Spleen (tissue), 11 donors: Measurements from ENCODE around the gene MYLK. TPM values are rescaled to one million over a fixed set of nuclear protein-coding genes. Genes with fewer than 3 reads are reported as not detected.

Experiments
- DNase-seq: peaks from one replicate; pipeline ENCODE4 v3.0.0-alpha.2; 2020
- H3K27ac ChIP-seq, 8 donors: fragments of 200-600 bp; sonication (generic) in 7 of 8; 1 replicate in 4 of 8; 2 replicates in 4 of 8; pipeline versions ENCODE4 v1.5.0 to v1.8.0; 2016 to 2021; ENCODE audit warnings: inconsistent platforms in 4 of 8, mild to moderate bottlenecking in 4 of 8, moderate library complexity in 1 of 8
- H3K27me3 ChIP-seq, 7 donors: fragments of 200-600 bp; sonication (generic) in 6 of 7; replicated peaks in 1 of 7; 1 replicate in 4 of 7; 2 replicates in 3 of 7; pipeline versions ENCODE4 v1.5.0 to v1.8.0; 2016 to 2021; ENCODE audit warnings: inconsistent platforms in 3 of 7, mild to moderate bottlenecking in 1 of 7
- H3K36me3 ChIP-seq, 6 donors: fragments of 200-600 bp; sonication (generic) in 5 of 6; 1 replicate in 4 of 6; 2 replicates in 2 of 6; pipeline versions ENCODE4 v1.5.0 to v1.8.0; 2016 to 2021; ENCODE audit warnings: inconsistent platforms in 2 of 6
- H3K4me1 ChIP-seq, 6 donors: fragments of 200-600 bp; sonication (generic) in 5 of 6; 1 replicate in 3 of 6; 2 replicates in 3 of 6; pipeline versions ENCODE4 v1.5.0 to v1.8.0; 2016 to 2021; ENCODE audit warnings: inconsistent platforms in 3 of 6
- H3K4me3 ChIP-seq, 8 donors: fragments of 200-600 bp; sonication (generic) in 7 of 8; 1 replicate in 4 of 8; 2 replicates in 4 of 8; pipeline versions ENCODE4 v1.5.0 to v1.8.0; 2016 to 2021; ENCODE audit warnings: inconsistent platforms in 4 of 8, mild to moderate bottlenecking in 4 of 8, moderate library complexity in 2 of 8
- H3K9me3 ChIP-seq, 8 donors: fragments of 200-600 bp; sonication (generic) in 7 of 8; 1 replicate in 4 of 8; 2 replicates in 4 of 8; pipeline versions ENCODE4 v1.5.0 to v1.8.0; 2016 to 2021; ENCODE audit warnings: inconsistent platforms in 4 of 8
- CTCF ChIP-seq, 11 experiments: fragments of 200-600 bp in 7 of 11; fragments of 450-650 bp in 4 of 11; sonication (generic) in 4 of 11; IDR thresholded peaks in 8 of 11; conservative IDR thresholded peaks in 3 of 11; 1 replicate in 7 of 11; 2 replicates in 4 of 11; pipeline versions ENCODE4 v1.4.0 to v1.8.0; 2016 to 2021; ENCODE audit warnings: antibody characterized with exemption in 11 of 11, inconsistent platforms in 4 of 11, mild to moderate bottlenecking in 1 of 11
- POLR2A ChIP-seq, 3 donors: fragments of 450-650 bp; IDR thresholded peaks; one replicate each; pipeline ENCODE4 v1.5.1; 2017; ENCODE audit warnings: antibody characterized with exemption in 3 of 3, mild to moderate bottlenecking in 1 of 3
- POLR2AphosphoS5 ChIP-seq, 3 donors: sonication (generic); formaldehyde crosslinking; IDR thresholded peaks; one replicate each; pipeline ENCODE4 v1.5.1; 2017; ENCODE audit warnings: antibody characterized with exemption in 3 of 3
- WGBS, 5 donors: extraction: QIAGEN DNeasy Blood & Tissue Kit in 3 of 5; methylation state at CpG; one replicate each; pipeline versions ENCODE4 v1.1.5 to v1.1.7; 2013 to 2018; 5-methylcytosine and 5-hydroxymethylcytosine counted together
- intact Hi-C: fragments of 100-400 bp; cut with DNase I; formaldehyde crosslinking; loops from one replicate; pipeline ENCODE4 v1.15.0; 2023; ENCODE audit warnings: low total_unique reads
- polyA plus RNA-seq, 3 donors: library from polyadenylated mRNA; stranded (reverse); fragments of 200-250 nt; gene quantifications; one replicate each; pipeline ENCODE4 v1.2.1, GENCODE V29; 2013
- total RNA-seq, 7 donors: library from RNA; depleted of rRNA in 3 of 7; stranded (reverse); fragments of >200 nt in 3 of 7; fragmentation: NEBNext Ultra II Directional in 4 of 7; extraction: Animal tissue kit (Norgen Biotek cat#: 25700) in 4 of 7; gene quantifications; one replicate each; pipeline versions ENCODE4 v1.1.0 to v1.2.1, GENCODE V29; 2016 to 2021
- donor health status: healthy with polysubstance abuse.
- donor health status: DM: no; HTN: no; CAD: no; lungs with moderate emphysema.
- donor health status: DM: no; HTN: no; CAD: no.
- donor health status: Bipolar disorder and iron deficiency.
- donor health status: healthy.
- donor health status: DM: no; HTN: no; CAD: no.
- donor health status: DM: yes; HTN: yes; CAD: no.

The MYLK gene
- total and polyA plus RNA-seq, 10 donors, result 11.1 to 343 (median 154) TPM

- H3K4me3 ChIP-seq, result no peak overlapping the region
- no peak for TF ChIP-seq POLR2A (IDR thresholded peaks at IDR 0.05)
- no peak for TF ChIP-seq POLR2AphosphoS5 (IDR thresholded peaks at IDR 0.05)
- no peak for TF ChIP-seq CTCF (IDR thresholded peaks at IDR 0.05 in 8 of 11, conservative IDR thresholded peaks at IDR 0.05 in 3 of 11)
- H3K36me3 ChIP-seq, result no peaks in the 10 kb centered on the region
- intact Hi-C loops, result no loop called here
- DNase-seq, result no peak
- whole genome bisulfite sequencing, 5 donors, result 79 to 93% (median 90%) methylated on average over 4 of the region's 4 CpGs
- no peak overlapping the region for H3K27ac ChIP-seq
- H3K27me3 ChIP-seq, result peaks cover 0 to 22% (median 4%) of the 10 kb centered on the region in 7 donors
- H3K9me3 ChIP-seq, result no peaks in the 10 kb centered on the region
- peaks cover 0 to 14% (median under 1%) of the 10 kb centered on the region in 6 donors for H3K4me1 ChIP-seq
These were observed 6.2 kb downstream of the MYLK start for GRCh38 chr3:123877965-123878364.

GRCh38 chr3:123877466-123877865 lies 6.7 kb downstream of the MYLK start:
- no peak overlapping the region for H3K4me3 ChIP-seq
- H3K36me3 ChIP-seq, result no peaks in the 10 kb centered on the region
- no peak for TF ChIP-seq POLR2AphosphoS5 (IDR thresholded peaks at IDR 0.05)
- no peak for TF ChIP-seq CTCF (IDR thresholded peaks at IDR 0.05 in 8 of 11, conservative IDR thresholded peaks at IDR 0.05 in 3 of 11)
- no peak for TF ChIP-seq POLR2A (IDR thresholded peaks at IDR 0.05)
- H3K27ac ChIP-seq, result no peak overlapping the region
- H3K27me3 ChIP-seq, result peaks cover 0 to 17% (median 0%) of the 10 kb centered on the region in 7 donors
- intact Hi-C loops, result no loop called here
- H3K4me1 ChIP-seq, result peaks cover 0 to 9% (median 0%) of the 10 kb centered on the region in 6 donors
- H3K9me3 ChIP-seq, result no peaks in the 10 kb centered on the region
- 62 to 82% (median 67%) methylated on average over 4 of the region's 4 CpGs for WGBS, 5 donors
- DNase-seq, result no peak

- TF ChIP-seq CTCF (IDR thresholded peaks at IDR 0.05 in 8 of 11, conservative IDR thresholded peaks at IDR 0.05 in 3 of 11) (no peak), POLR2AphosphoS5 (IDR thresholded peaks at IDR 0.05) (no peak), POLR2A (IDR thresholded peaks at IDR 0.05) (no peak)
- intact Hi-C loops, result no loop called here
- Histone ChIP-seq H3K9me3 (no peaks in the 10 kb centered on the region), H3K27me3 (peaks cover 0 to 13% (median 0%) of the 10 kb centered on the region in 7 donors), H3K36me3 (no peaks in the 10 kb centered on the region), H3K27ac (no peak overlapping the region), H3K4me3 (no peak overlapping the region), H3K4me1 (peaks cover 0 to 9% (median 0%) of the 10 kb centered on the region in 6 donors)
- no peak for DNase-seq
These were observed 7.3 kb downstream of the MYLK start for GRCh38 chr3:123876858-123877257.

GRCh38 chr3:123872621-123873020 lies 11.5 kb downstream of the MYLK start:
- Histone ChIP-seq H3K27ac (no peak overlapping the region), H3K4me1 (no peaks in the 10 kb centered on the region), H3K9me3 (no peaks in the 10 kb centered on the region), H3K36me3 (no peaks in the 10 kb centered on the region), H3K27me3 (no peaks in the 10 kb centered on the region), H3K4me3 (no peak overlapping the region)
- DNase-seq, result no peak
- WGBS, 5 donors, result 91 to 100% (median 100%) methylated on average over 1 of the region's 1 CpG
- intact Hi-C loops, result no loop called here
- TF ChIP-seq POLR2AphosphoS5 (IDR thresholded peaks at IDR 0.05), result no peak
- TF ChIP-seq POLR2A (IDR thresholded peaks at IDR 0.05), result no peak
- TF ChIP-seq CTCF (IDR thresholded peaks at IDR 0.05 in 8 of 11, conservative IDR thresholded peaks at IDR 0.05 in 3 of 11), result no peak
